Upper lobe of right lung (tissue), 1 donor: ENCODE measurements around the gene INPP5E. TPM values are rescaled to one million over a fixed set of nuclear protein-coding genes. Genes with fewer than 3 reads are reported as not detected.

Source experiments
- ATAC-seq: fragments of 200-7000 bp; cut with Tn5 transposase; one replicate; pipeline ENCODE4 v1.9.1; 2020; ENCODE audit warnings: mild to moderate bottlenecking, moderate library complexity
- DNase-seq: peaks from one replicate; pipeline ENCODE4 v3.0.0-alpha.2; 2020
- H3K27ac ChIP-seq: fragments of 200-600 bp; one replicate; pipeline ENCODE4 v1.8.0; 2022
- H3K27me3 ChIP-seq: fragments of 200-600 bp; one replicate; pipeline ENCODE4 v1.8.0; 2022; ENCODE audit warnings: mild to moderate bottlenecking
- H3K36me3 ChIP-seq: fragments of 200-600 bp; one replicate; pipeline ENCODE4 v1.8.0; 2022
- H3K4me1 ChIP-seq: fragments of 200-600 bp; one replicate; pipeline ENCODE4 v1.8.0; 2022
- H3K4me3 ChIP-seq: fragments of 200-600 bp; one replicate; pipeline ENCODE4 v1.8.0; 2022; ENCODE audit warnings: mild to moderate bottlenecking
- H3K9me3 ChIP-seq: fragments of 200-600 bp; one replicate; pipeline ENCODE4 v1.8.0; 2022
- intact Hi-C: fragments of 100-400 bp; cut with DNase I; formaldehyde crosslinking; loops from one replicate; pipeline ENCODE4 v1.11.0; 2022
- total RNA-seq: library from RNA; stranded (reverse); fragmentation: NEBNext Ultra II Directional; extraction: Animal tissue kit (Norgen Biotek cat#: 25700); gene quantifications from one replicate; pipeline ENCODE4 v1.2.1, GENCODE V29; 2021
- TF ChIP-seq, protein P1 (sequence below): fragments of 200-600 bp; IDR thresholded peaks from one replicate; pipeline ENCODE4 v1.8.0; 2022; ENCODE audit warnings: antibody characterized with exemption
- donor health status: DM: no; HTN: yes; CAD: no; lungs with severe emphysema.

The INPP5E gene
- total RNA-seq, 1 donor from 2014 or later = 13.0 TPM

DNA sequence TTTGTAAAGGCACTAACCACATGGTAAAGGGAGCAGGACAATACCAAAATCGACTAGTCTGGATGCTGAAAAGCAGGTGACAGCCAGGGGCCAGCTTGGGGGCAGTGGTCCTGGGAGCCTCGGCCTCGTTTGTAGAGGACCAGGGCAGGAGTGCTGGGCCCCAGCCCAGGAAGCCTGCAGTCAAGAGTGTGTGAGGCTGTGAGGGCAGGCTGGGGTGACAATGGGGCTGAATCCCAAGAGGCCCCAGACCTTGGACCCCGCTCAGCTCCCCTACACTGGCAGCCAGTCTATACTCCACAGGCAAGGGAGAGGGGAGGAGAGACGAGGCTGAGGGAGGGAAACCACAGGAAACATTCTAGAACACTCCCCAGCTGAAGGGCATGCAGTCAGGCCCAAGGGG lies 2.6 kb upstream of the INPP5E start:
- TF ChIP-seq, protein P1, sequence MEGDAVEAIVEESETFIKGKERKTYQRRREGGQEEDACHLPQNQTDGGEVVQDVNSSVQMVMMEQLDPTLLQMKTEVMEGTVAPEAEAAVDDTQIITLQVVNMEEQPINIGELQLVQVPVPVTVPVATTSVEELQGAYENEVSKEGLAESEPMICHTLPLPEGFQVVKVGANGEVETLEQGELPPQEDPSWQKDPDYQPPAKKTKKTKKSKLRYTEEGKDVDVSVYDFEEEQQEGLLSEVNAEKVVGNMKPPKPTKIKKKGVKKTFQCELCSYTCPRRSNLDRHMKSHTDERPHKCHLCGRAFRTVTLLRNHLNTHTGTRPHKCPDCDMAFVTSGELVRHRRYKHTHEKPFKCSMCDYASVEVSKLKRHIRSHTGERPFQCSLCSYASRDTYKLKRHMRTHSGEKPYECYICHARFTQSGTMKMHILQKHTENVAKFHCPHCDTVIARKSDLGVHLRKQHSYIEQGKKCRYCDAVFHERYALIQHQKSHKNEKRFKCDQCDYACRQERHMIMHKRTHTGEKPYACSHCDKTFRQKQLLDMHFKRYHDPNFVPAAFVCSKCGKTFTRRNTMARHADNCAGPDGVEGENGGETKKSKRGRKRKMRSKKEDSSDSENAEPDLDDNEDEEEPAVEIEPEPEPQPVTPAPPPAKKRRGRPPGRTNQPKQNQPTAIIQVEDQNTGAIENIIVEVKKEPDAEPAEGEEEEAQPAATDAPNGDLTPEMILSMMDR = no peak
- intact Hi-C loops = no loop called here
- peaks cover 71% of the 10 kb centered on the region for H3K36me3 ChIP-seq
- no peaks in the 10 kb centered on the region for H3K27me3 ChIP-seq
- H3K4me3 ChIP-seq = no peak overlapping the region
- DNase-seq (no peak), ATAC-seq (no peak)
- peaks cover 16% of the 10 kb centered on the region for H3K4me1 ChIP-seq
- no peaks in the 10 kb centered on the region for H3K9me3 ChIP-seq
- no peak overlapping the region for H3K27ac ChIP-seq

GRCh38 chr9:136441681-136442245 lies 2.1 kb upstream of the INPP5E start:
- intact Hi-C loops = no loop called here
- DNase-seq = no peak
- H3K36me3 ChIP-seq = peaks cover 66% of the 10 kb centered on the region

GRCh38 chr9:136441191-136441680 lies 1.6 kb upstream of the INPP5E start:
- Histone ChIP-seq H3K27me3 (no peaks in the 10 kb centered on the region), H3K9me3 (no peaks in the 10 kb centered on the region), H3K4me1 (peaks cover 21% of the 10 kb centered on the region), H3K27ac (no peak overlapping the region), H3K36me3 (peaks cover 60% of the 10 kb centered on the region), H3K4me3 (no peak overlapping the region)
- DNase-seq (no peak), ATAC-seq (no peak)
- TF ChIP-seq, protein P1 = no peak
- intact Hi-C loops = no loop called here

More at GRCh38 chr9:136441681-136442245, 2.1 kb upstream of the INPP5E start:
- no peaks in the 10 kb centered on the region for H3K27me3 ChIP-seq
- H3K9me3 ChIP-seq = no peaks in the 10 kb centered on the region
- TF ChIP-seq, protein P1 = no peak
- peaks cover 21% of the 10 kb centered on the region for H3K4me1 ChIP-seq
- H3K27ac ChIP-seq = no peak overlapping the region
- no peak overlapping the region for H3K4me3 ChIP-seq
- ATAC-seq = no peak

DNA sequence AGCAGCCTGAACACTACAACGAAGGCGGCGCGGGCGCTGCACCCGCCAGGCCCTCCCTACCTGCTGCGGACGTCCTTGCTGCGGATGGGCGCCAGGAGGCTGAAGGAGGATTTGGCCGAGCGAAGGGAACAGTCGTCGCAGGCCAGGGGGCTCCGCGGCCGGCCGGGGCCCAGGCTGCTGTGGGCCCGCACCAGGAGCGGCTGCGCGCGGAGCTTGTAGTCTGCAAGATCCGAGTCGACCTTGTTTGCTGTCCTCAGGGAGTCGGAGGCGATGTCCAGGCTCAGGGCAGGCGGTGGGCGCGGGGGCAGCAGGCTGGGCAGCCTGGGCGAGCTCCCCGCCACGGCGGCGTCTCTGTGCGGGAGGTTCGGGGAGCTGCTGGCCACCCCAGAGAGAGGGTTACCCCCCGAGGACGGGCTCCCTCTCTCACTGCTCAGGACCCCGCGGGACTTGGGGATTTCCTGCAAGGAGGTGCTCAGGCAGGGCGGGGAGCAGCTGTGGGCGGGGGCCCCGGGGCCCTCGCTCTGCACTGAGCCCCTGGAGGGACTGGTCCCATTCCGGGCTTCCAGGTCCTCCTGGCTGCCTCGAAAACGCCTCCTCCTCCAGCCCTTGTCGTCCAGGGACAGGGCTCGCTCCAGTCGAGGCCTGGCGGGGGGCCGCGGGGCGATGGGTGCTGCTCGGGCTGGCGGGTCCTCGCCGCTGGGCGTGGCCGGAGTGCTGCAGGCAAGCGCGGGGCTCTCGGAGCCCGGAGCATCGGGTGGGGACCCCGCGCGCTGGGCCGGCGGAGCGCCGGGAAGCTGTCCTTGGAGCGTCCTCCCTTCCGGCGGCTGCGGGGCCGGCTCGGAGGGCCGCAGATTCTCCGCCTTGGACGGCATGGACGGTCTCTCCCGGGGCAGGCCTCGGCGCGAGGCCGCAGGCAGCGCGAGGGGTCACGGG lies 831 bp downstream of the INPP5E start:
- H3K4me3 ChIP-seq = peak overlapping the region; percentile 69
- TF ChIP-seq, protein P1 = no peak
- DNase-seq (peak; percentile 77), ATAC-seq (peak; percentile 35)
- intact Hi-C loops = no loop called here
- H3K9me3 ChIP-seq = no peaks in the 10 kb centered on the region
- H3K27me3 ChIP-seq = no peaks in the 10 kb centered on the region
- H3K4me1 ChIP-seq = peaks cover 21% of the 10 kb centered on the region
- H3K27ac ChIP-seq = peak overlapping the region; percentile 70
- H3K36me3 ChIP-seq = peaks cover 36% of the 10 kb centered on the region

GRCh38 chr9:136437839-136438547 lies 1.7 kb downstream of the INPP5E start:
- no peaks in the 10 kb centered on the region for H3K9me3 ChIP-seq
- TF ChIP-seq, protein P1 = no peak
- no peak for DNase-seq
- H3K4me1 ChIP-seq = peaks cover 21% of the 10 kb centered on the region
- no peak overlapping the region for H3K27ac ChIP-seq
- H3K27me3 ChIP-seq = no peaks in the 10 kb centered on the region
- no peak for ATAC-seq
- H3K36me3 ChIP-seq = peaks cover 28% of the 10 kb centered on the region
- peak overlapping the region; percentile 69 for H3K4me3 ChIP-seq
- intact Hi-C loops = no loop called here
